HG03066 (cell line): Measurements from ENCODE around the gene LILRB3.
"Not testable (repeated sequence)": the region's sequence is repeated elsewhere in the genome, so short reads cannot be mapped to it uniquely, and the experiment has no call there.

Source experiments
- ATAC-seq: cut with Tn5 transposase; IDR thresholded peaks from one replicate; pipeline ENCODE4 v1.9.1; 2021; ENCODE audit warnings: low read depth; ENCODE audit not compliant: unreplicated experiment

The LILRB3 gene

DNA sequence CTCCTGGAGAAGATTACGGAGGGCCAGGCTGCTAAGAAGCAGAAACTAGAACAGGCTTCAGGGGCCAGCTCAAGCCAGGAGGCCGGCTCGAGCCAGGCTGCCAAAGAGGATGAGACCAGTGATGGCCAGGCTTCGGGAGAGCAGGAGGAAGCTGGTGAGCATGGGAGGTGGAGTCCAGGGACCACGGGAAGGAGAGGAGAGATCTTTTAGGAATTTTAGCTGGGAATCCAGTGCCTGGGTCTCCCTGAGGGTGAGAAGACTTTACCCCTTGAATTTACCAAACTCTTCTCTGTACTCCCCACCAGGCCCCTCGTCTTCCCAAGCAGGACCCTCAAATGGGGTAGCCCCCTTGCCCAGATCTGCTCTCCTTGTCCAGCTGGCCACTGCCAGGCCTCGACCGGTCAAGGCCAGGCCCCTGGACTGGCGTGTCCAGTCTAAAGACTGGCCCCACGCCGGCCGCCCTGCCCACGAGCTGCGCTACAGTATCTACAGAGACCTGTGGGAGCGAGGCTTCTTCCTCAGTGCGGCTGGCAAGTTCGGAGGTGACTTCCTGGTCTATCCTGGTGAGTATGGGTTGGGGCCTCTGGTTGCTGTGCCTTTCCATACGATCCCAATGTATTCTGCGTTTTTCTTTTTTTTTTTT, 30.9 kb downstream of the LILRB3 start:
- no peak for ATAC-seq

GRCh38 chr19:54191011-54191810, 31.6 kb downstream of the LILRB3 start, which contains the start of gene TSEN34:
Gene TSEN34 (plus strand): TSS chr19:54191308. CDS start chr19:54191365, 57 bp downstream.
- peak; percentile 21 for ATAC-seq

DNA sequence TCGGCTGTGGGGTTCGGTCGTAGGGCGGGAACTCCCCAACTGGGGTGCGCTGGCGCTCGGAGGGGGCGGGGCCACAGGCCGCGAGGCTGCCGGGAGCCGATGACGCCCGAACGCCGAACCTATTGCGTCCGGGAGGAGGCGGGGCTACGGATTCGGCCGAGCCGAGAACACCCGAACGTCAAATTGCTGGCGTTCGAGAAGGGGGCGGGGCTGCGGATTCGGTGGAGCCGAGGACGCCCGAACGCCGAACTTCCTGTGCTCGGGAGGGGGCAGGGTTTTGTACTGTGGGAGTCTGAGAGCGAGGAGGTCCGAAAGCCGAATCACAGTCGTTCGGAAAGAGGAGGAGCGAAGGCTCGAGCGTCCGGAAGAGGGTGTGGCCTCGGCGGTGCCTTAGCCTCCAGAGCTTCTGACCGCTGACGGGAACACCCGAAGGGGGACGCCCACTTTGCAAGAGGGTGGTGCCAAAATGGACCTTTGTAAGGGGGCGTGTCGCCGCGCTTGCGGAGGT, 32.2 kb downstream of the LILRB3 start:
- peak; percentile 46 for ATAC-seq

- peak; percentile 42 for ATAC-seq
Observed at GRCh38 chr19:54189735-54190502, 32.9 kb downstream of the LILRB3 start.

DNA sequence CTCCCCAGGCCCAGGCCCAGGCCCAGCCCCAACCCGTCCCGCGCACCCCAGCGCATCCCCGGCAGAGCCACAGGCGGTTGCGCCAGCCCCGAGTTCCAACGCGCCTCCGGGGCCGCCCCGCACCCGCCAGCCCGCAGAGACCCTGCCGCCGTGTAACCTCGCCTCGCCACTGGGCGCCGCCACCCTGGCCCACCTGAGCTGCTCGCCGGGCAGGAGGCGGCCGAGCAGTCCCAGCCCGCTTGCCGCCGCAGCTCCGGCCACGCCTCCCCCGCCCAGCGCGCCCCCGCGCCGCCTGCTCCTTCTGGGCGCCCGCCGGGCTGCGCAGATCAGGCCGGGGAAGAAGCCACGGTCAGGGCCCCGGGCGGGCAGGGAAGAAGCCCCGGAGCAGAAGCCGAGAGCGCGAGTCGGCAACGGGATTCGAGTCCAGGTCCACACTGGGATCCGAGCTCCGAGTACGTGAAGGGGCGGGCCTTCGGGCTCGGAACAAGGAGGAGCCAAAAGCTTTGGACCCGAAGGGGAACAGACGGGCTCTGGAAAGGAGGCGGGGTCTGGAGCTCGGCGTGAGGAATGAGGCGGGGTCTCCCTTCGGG, 33.6 kb downstream of the LILRB3 start, which contains the start of gene MBOAT7:
MBOAT7 (minus strand) TSS at position 436 of the 590 bp plus-strand sequence. CDS start 1,072 bp downstream, outside the sequence.
- ATAC-seq: peak; percentile 15

- ATAC-seq: no peak
Observed at GRCh38 chr19:54188215-54188871, 34.5 kb downstream of the LILRB3 start.

DNA sequence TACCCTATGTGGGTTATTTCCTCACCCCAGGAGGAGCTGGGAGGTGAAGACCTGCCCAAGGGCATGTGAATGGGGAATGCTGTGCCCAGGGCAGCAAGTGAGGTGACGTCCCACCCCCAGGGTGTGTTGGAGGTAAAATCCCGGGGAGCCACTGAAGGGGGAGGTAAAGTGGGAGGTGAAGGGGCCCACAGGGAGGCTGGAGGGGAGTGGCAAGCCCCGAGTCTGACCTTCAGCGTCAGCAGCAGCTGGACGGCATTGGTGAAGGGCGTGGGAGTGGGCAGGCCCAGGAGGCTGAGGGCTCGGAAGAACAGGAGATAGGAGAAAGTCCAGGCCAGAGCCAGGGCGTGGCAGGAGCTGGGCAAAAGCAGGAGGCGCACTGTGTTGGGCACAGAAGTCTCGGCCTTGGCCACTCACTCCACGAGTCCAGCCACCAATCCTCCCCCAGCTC, 35.8 kb downstream of the LILRB3 start:
- ATAC-seq: no peak

DNA sequence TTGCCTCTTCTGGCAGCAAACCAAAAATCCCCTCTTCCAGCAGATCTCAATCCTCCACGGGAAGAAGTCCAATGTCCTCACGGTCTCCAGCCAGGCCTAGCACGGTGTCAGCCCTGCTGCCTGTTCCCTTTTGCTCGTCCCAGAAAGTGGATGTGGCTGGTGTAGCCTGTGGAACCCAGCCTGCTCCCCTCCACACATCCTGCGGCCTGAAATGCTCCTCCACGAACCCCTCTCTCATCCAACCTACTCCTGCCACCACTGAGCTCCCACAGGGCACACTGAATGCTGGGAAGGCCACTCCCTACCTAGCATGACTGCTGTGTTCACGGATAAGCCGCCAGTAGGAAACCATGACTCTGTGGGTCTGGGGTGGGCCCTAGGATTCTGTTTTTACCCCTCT, 36.5 kb downstream of the LILRB3 start:
- ATAC-seq: no peak

GRCh38 chr19:54183431-54183830, 39.4 kb downstream of the LILRB3 start:
- no peak for ATAC-seq

- ATAC-seq: not testable (repeated sequence)
Observed at GRCh38 chr19:54181894-54182293, 40.9 kb downstream of the LILRB3 start.

GRCh38 chr19:54180691-54181091, 42.1 kb downstream of the LILRB3 start:
- no peak for ATAC-seq

- ATAC-seq: no peak
Observed at GRCh38 chr19:54179921-54180461, 42.8 kb downstream of the LILRB3 start.

DNA sequence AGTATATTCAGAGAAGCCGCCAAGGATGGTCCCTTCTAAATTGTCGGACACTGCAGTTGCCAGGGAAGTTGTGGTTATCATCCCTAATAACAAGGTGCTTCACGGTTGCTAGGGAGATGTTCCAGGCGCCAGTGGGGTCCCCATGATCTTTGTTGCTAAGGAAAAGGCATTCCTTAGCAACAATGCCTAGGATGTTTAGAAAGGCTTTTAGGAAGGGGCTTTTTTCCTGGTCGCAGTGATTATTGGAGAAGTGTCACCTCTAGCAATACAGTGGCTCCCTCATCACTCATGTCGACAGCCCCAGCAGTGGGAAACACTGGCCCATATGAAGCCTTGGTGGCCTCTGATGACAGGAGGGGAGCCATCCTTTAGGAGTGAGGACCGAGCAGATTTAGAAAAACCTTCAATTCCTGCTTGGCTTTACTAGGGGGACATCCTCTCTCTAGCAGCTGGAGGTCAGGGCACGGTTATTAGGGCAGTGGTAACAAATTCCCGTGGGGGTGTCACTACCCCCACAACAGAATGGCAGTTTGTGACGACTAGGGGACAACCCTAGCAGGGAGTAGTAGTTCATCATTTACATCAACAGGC, 43.5 kb downstream of the LILRB3 start:
- no peak for ATAC-seq

DNA sequence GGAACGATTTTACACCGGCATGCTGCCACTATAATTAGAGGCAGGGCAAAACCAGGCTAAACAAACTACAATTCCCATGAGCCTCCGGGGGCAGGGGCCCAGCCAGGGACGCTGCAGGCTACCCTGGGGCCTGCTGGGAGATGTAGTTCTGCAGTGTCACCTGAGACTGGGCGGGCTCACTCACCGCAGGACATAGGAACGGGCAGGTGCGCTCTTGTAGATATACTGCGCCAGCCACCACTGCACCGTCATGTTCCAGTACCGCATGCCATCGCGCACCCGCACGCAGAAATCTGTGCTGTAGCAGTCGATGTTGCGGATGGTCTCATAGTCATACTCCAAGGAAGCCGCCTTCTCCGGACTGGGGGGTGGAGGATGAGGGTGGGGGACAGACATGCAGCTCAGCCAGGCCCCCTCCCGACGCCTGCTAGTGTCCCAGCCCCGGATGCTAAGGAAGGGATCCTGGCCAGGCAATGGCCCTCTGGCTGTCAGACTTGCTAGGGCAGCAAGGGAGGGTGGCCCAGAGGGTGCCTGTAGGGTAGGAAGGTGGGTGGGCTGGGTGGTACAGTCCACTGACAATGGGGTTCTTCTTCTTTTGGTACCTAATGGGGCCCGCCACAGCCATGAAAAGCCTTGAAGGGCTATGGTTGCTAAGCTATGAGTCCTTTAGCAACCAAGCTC, 44.1 kb downstream of the LILRB3 start:
- no peak for ATAC-seq

- no peak for ATAC-seq
Observed at GRCh38 chr19:54173951-54174834, 48.6 kb downstream of the LILRB3 start.

GRCh38 chr19:54173359-54173699, 49.5 kb downstream of the LILRB3 start:
- no peak for ATAC-seq

GRCh38 chr19:54172471-54173358, 50.1 kb downstream of the LILRB3 start, which contains the start of gene TMC4:
Gene TMC4 (minus strand): TSS chr19:54173160. CDS start chr19:54173117, 43 bp downstream.
- no peak for ATAC-seq
